Epithelial cell of proximal tubule (primary cell): ENCODE measurements around the gene UBR4. TPM values are rescaled to one million over a fixed set of nuclear protein-coding genes. Genes with fewer than 3 reads are reported as not detected.

Source experiments
- DNase-seq: peaks from one replicate; pipeline ENCODE4 v3.0.0-alpha.2; 2011; ENCODE audit warnings: low read depth
- H3K4me3 ChIP-seq: 2 replicates; pipeline ENCODE4 v1.5.1; 2011; ENCODE audit warnings: low read depth, mild to moderate bottlenecking, low read length
- total RNA-seq: library from RNA; depleted of rRNA; stranded (reverse); fragments of >200 nt; gene quantifications from 2 replicates; pipeline ENCODE4 v1.2.3, GENCODE V29; 2015
- TF ChIP-seq, protein P1 (sequence below): conservative IDR thresholded peaks from 2 replicates; pipeline ENCODE4 v1.5.1; 2012; ENCODE audit warnings: low read depth, mild to moderate bottlenecking, low read length

Gene UBR4
- total RNA-seq, 1 donor from 2014 or later, result 78.3 TPM

DNA sequence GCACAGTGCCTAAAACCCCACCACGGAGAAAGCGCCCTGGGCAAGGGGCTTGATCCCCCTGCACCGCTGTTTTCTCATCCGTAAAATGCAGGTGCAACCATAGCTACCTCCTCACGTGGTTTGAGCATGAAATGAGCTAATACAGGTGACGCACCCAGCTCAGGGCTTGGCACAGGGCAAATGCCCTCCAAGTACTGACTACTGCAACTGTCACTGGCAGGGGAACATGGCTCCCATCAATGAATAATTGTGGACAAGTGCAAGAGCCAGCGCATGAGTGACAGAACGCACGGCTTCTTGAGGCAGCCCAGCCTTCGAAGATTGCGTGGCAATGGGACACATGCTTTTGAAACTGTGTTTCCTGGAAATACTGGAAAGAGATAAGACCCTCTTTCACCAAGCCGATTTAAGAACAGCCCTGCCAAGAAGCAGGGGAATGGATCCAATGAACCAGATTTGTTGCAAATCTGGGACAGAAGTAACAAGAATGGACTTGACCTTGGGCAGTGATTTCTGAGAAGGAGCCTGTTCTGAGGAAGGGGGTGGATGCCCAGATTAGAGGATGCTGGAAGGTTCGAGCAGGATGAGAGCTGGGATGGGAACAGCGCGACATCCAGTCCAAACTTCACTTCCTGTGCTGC lies 160.8 kb downstream of the UBR4 start:
- TF ChIP-seq, protein P1, sequence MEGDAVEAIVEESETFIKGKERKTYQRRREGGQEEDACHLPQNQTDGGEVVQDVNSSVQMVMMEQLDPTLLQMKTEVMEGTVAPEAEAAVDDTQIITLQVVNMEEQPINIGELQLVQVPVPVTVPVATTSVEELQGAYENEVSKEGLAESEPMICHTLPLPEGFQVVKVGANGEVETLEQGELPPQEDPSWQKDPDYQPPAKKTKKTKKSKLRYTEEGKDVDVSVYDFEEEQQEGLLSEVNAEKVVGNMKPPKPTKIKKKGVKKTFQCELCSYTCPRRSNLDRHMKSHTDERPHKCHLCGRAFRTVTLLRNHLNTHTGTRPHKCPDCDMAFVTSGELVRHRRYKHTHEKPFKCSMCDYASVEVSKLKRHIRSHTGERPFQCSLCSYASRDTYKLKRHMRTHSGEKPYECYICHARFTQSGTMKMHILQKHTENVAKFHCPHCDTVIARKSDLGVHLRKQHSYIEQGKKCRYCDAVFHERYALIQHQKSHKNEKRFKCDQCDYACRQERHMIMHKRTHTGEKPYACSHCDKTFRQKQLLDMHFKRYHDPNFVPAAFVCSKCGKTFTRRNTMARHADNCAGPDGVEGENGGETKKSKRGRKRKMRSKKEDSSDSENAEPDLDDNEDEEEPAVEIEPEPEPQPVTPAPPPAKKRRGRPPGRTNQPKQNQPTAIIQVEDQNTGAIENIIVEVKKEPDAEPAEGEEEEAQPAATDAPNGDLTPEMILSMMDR, result no peak
- no peak for DNase-seq
- no peak overlapping the region for H3K4me3 ChIP-seq

DNA sequence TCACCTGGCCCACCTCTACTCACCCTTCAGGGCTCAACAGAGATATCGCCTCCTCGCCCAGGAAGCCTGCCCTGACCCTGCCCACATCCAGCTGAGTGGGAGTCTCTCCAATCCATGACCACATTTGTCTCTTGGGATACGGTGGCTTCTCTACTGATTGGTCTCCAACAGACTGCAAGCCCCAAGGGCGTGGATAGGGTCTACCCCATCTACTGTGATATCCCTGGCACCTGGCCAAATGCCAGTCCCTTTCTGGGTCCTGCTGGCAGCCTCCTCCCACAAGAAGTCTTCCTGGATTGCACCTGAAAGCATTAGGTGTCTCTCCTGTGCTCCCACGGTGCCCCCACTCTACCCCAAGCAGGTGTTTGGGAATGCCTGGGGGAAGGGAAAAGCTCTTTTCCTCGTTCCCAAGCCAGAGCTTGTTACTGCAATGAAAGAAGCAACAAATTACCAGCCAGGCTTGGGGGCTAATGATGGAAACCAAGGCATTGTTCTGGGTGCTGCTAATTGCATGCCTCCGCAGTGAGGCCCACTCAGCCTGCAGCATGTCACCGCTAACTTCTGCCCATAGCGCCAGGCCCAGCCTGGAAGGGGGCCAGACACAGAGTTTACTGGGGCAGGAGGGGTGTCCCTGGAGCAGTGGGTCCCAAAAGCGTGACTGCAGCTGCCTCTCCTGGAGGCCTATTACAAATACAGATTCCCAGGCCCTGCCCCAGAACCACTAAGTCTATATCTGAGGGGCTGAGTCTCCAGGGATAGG lies 162.9 kb downstream of the UBR4 start:
- no peak overlapping the region for H3K4me3 ChIP-seq
- TF ChIP-seq, protein P1, result no peak
- no peak for DNase-seq

DNA sequence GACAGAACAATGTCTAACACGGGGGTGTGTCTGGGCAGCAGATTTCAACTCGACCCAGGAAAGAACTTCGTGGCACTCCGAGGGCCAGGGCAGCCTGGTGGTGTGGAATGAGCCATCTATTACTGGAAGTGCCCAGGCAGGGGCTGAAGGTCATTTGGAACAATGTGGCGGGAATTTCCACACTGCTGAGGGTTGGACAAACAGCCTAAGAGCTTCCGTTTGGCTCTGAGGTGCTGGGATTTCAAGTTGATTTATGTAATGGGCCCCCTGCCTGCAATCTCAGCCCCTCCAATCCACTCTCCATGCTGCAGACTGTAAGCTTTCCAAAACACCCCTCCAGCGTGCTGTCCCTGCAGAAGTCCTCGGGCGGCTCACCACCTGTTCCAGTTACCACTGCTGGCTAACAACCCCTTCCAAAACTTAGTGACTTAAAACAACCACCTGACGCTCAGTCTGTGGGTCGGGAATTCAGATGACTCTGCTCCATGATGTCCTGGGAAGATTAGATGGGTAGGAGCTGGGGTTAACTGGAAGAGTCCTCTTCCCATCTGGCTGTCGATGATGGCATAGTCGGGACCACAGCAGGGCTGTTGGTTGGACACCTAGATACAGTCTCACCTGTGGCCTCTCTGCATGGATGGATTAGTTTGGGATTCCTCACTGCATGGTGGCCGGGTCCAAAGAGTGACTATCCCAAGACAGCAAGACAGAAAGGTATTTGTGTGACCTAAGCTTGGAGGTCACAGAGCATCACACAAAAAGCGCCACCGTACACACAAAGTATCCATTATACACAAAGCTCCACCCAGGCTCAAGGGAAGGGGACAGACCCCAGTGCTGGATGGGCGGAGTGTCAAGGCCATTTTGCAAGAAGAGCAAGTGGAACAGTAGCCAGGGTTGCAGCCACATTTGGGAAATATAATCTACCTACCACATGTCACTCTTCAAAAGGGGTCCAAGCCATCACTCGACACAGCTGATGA lies 163.9 kb downstream of the UBR4 start:
- TF ChIP-seq, protein P1, result no peak
- no peak for DNase-seq
- H3K4me3 ChIP-seq, result no peak overlapping the region

DNA sequence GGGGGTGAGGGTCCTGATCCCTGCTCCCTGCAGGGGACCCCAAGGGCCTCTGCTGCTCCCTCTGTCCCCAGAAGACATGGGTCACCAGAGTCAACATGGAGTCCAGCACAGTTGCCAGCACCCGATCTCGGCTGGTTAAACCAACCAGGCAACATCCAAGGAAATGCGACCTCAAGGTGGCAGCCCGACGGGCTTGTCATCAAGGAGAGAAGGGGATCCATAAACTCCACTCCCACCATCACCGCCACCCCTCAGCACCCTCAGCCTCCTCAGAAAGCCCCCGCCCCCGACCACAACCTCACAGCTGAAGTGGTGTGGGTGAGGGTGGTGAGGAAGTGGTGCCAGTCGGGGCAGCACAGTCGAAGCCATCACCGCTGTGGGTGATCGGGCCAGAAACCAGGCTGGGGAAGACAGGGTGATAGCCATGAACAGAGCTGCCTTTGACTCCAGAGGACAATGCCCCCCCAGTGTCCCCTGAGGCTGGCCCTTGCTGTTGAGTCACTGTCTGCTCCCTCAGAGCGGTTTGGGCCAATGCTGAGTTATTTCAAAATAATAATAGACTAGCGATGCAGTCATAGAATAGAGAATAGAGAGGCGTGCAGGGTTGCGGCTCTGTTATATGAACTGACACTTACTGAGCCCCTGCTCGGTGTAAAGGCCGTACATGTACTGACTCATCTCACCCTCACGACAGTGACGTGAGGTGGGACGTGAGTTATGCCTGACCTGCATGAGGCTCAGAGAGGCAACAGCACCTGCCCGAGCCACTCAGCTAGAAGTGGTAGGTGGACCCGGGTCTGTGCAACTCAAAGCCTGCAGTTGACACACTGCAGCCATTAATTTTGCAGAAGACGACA lies 164.9 kb downstream of the UBR4 start:
- DNase-seq, result no peak
- TF ChIP-seq, protein P1, result no peak
- H3K4me3 ChIP-seq, result no peak overlapping the region

DNA sequence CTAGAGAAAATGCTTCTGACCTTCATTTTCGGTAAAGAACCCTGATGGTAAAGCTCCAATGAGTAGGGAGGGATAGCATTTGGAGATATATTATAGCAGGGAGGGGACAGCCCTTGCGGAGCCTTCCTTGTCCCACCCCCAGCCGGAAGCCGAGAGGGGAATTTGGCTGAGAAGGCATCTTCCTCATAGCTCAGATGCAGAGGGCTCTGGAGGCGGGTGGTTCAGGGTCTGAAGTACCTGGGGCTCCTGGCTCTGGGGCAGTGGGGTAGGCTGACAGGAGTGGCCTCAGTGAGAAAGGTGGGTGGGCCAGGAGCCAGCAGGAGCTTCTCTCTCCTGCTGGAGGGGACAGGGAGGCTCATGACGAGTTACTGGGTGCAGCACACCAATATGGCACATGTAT lies 165.6 kb downstream of the UBR4 start:
- TF ChIP-seq, protein P1, result no peak
- DNase-seq, result no peak
- H3K4me3 ChIP-seq, result no peak overlapping the region
